DMS114 treated with DMSO at 0.1 percent for 48 hours (cell line): ENCODE measurements around the gene SLC39A11.

Source experiments
- DNase-seq: peaks from one replicate; lab custom pipeline; 2025; ENCODE audit not compliant: unreplicated experiment; lab: John Stamatoyannopoulos, UW

Gene SLC39A11

GRCh38 chr17:72882426-72882825, 210.1 kb downstream of the SLC39A11 start:
- DNase-seq: no peak

- DNase-seq: no peak
Observed at GRCh38 chr17:72879877-72880276, 212.6 kb downstream of the SLC39A11 start.

- no peak for DNase-seq
Observed at GRCh38 chr17:72878975-72879660, 213.4 kb downstream of the SLC39A11 start.

GRCh38 chr17:72877348-72877747, 215.1 kb downstream of the SLC39A11 start:
- no peak for DNase-seq

- DNase-seq: no peak
Observed at GRCh38 chr17:72876413-72876812, 216.1 kb downstream of the SLC39A11 start.

GRCh38 chr17:72875361-72875760, 217.1 kb downstream of the SLC39A11 start:
- DNase-seq: no peak

GRCh38 chr17:72872396-72872795, 220.1 kb downstream of the SLC39A11 start:
- DNase-seq: no peak

GRCh38 chr17:72870367-72870985, 222.0 kb downstream of the SLC39A11 start:
- no peak for DNase-seq

- no peak for DNase-seq
Observed at GRCh38 chr17:72869630-72870029, 222.9 kb downstream of the SLC39A11 start.

- no peak for DNase-seq
Observed at GRCh38 chr17:72865954-72866353, 226.5 kb downstream of the SLC39A11 start.

GRCh38 chr17:72863526-72864211, 228.8 kb downstream of the SLC39A11 start:
- DNase-seq: no peak

- no peak for DNase-seq
Observed at GRCh38 chr17:72862276-72862999, 230.1 kb downstream of the SLC39A11 start.

GRCh38 chr17:72861811-72862210, 230.7 kb downstream of the SLC39A11 start:
- no peak for DNase-seq

- no peak for DNase-seq
Observed at GRCh38 chr17:72860778-72861177, 231.7 kb downstream of the SLC39A11 start.

- DNase-seq: no peak
Observed at GRCh38 chr17:72858826-72859495, 233.5 kb downstream of the SLC39A11 start.

GRCh38 chr17:72853440-72854415, 238.8 kb downstream of the SLC39A11 start:
- no peak for DNase-seq

- no peak for DNase-seq
Observed at GRCh38 chr17:72852277-72852938, 240.1 kb downstream of the SLC39A11 start.

GRCh38 chr17:72850410-72851118, 241.9 kb downstream of the SLC39A11 start:
- no peak for DNase-seq

- no peak for DNase-seq
Observed at GRCh38 chr17:72846399-72846798, 246.1 kb downstream of the SLC39A11 start.
